Measurements from ENCODE around the gene SMAD3. TPM values are rescaled to one million over a fixed set of nuclear protein-coding genes. Genes with fewer than 3 reads are reported as not detected.

Gene SMAD3
- total RNA-seq, 1 donor from 2014 or later, result 28.1 TPM

GRCh38 chr15:67092752-67093503 lies 27.5 kb downstream of the SMAD3 start:
- DNase-seq (ENCODE audit: low spot score), result no peak
- Mint-ChIP-seq H3K4me1 (ENCODE audit: low read depth) (peaks cover 92% of the 10 kb centered on the region), H3K36me3 (ENCODE audit: low read depth) (peaks cover 53% of the 10 kb centered on the region), H3K4me3 (ENCODE audit: low read depth) (no peak overlapping the region), H3K27me3 (ENCODE audit: low read depth) (no peaks in the 10 kb centered on the region), H3K27ac (peak overlapping the region; percentile 23), H3K9me3 (no peaks in the 10 kb centered on the region)
- intact Hi-C loops (cut with micrococcal nuclease), result no loop called here

GRCh38 chr15:67093504-67093862 lies 28.1 kb downstream of the SMAD3 start:
- intact Hi-C loops (cut with micrococcal nuclease), result no loop called here
- Mint-ChIP-seq H3K27me3 (ENCODE audit: low read depth) (no peaks in the 10 kb centered on the region), H3K27ac (no peak overlapping the region), H3K36me3 (ENCODE audit: low read depth) (peaks cover 55% of the 10 kb centered on the region), H3K4me3 (ENCODE audit: low read depth) (no peak overlapping the region), H3K9me3 (no peaks in the 10 kb centered on the region), H3K4me1 (ENCODE audit: low read depth) (peaks cover 91% of the 10 kb centered on the region)
- DNase-seq (ENCODE audit: low spot score), result no peak

GRCh38 chr15:67094001-67094826 lies 28.8 kb downstream of the SMAD3 start:
- H3K4me3 Mint-ChIP-seq (ENCODE audit: low read depth), result no peak overlapping the region
- no peak overlapping the region for H3K27ac Mint-ChIP-seq
- peaks cover 58% of the 10 kb centered on the region for H3K36me3 Mint-ChIP-seq (ENCODE audit: low read depth)
- peaks cover 92% of the 10 kb centered on the region for H3K4me1 Mint-ChIP-seq (ENCODE audit: low read depth)
- no peak for DNase-seq (ENCODE audit: low spot score)
- H3K27me3 Mint-ChIP-seq (ENCODE audit: low read depth), result no peaks in the 10 kb centered on the region
- intact Hi-C loops (cut with micrococcal nuclease), result no loop called here
- H3K9me3 Mint-ChIP-seq, result no peaks in the 10 kb centered on the region

GRCh38 chr15:67095912-67096311 lies 30.5 kb downstream of the SMAD3 start:
- peaks cover 61% of the 10 kb centered on the region for H3K36me3 Mint-ChIP-seq (ENCODE audit: low read depth)

GRCh38 chr15:67096546-67097294 lies 31.3 kb downstream of the SMAD3 start:
- H3K27me3 Mint-ChIP-seq (ENCODE audit: low read depth), result no peaks in the 10 kb centered on the region
- no peak for DNase-seq (ENCODE audit: low spot score)
- intact Hi-C loops (cut with micrococcal nuclease), result no loop called here
- peak overlapping the region; percentile 92 for H3K27ac Mint-ChIP-seq
- peaks cover 75% of the 10 kb centered on the region for H3K4me1 Mint-ChIP-seq (ENCODE audit: low read depth)
- H3K36me3 Mint-ChIP-seq (ENCODE audit: low read depth), result peaks cover 61% of the 10 kb centered on the region
- no peaks in the 10 kb centered on the region for H3K9me3 Mint-ChIP-seq
- H3K4me3 Mint-ChIP-seq (ENCODE audit: low read depth), result no peak overlapping the region

More at GRCh38 chr15:67095912-67096311, 30.5 kb downstream of the SMAD3 start:
- no peaks in the 10 kb centered on the region for H3K27me3 Mint-ChIP-seq (ENCODE audit: low read depth)
- peaks cover 83% of the 10 kb centered on the region for H3K4me1 Mint-ChIP-seq (ENCODE audit: low read depth)
- H3K27ac Mint-ChIP-seq, result peak overlapping the region; percentile 92
- H3K4me3 Mint-ChIP-seq (ENCODE audit: low read depth), result peak overlapping the region; percentile 5
- no peaks in the 10 kb centered on the region for H3K9me3 Mint-ChIP-seq
- intact Hi-C loops (cut with micrococcal nuclease), result no loop called here
- DNase-seq (ENCODE audit: low spot score), result no peak

- H3K36me3 Mint-ChIP-seq (ENCODE audit: low read depth), result peaks cover 59% of the 10 kb centered on the region
Observed at GRCh38 chr15:67097424-67097823, 32.0 kb downstream of the SMAD3 start.

GRCh38 chr15:67097930-67098740 lies 32.7 kb downstream of the SMAD3 start:
- Mint-ChIP-seq H3K4me3 (ENCODE audit: low read depth) (peak overlapping the region; percentile 76), H3K36me3 (ENCODE audit: low read depth) (peaks cover 56% of the 10 kb centered on the region), H3K27me3 (ENCODE audit: low read depth) (no peaks in the 10 kb centered on the region), H3K4me1 (ENCODE audit: low read depth) (peaks cover 61% of the 10 kb centered on the region), H3K9me3 (no peaks in the 10 kb centered on the region), H3K27ac (peak overlapping the region; percentile 92)
- intact Hi-C loops (cut with micrococcal nuclease), result no loop called here
- peak; percentile 45 for DNase-seq (ENCODE audit: low spot score)

More at GRCh38 chr15:67097424-67097823, 32.0 kb downstream of the SMAD3 start:
- DNase-seq (ENCODE audit: low spot score), result no peak
- peak overlapping the region; percentile 69 for H3K4me3 Mint-ChIP-seq (ENCODE audit: low read depth)
- peaks cover 68% of the 10 kb centered on the region for H3K4me1 Mint-ChIP-seq (ENCODE audit: low read depth)
- H3K9me3 Mint-ChIP-seq, result no peaks in the 10 kb centered on the region
- H3K27me3 Mint-ChIP-seq (ENCODE audit: low read depth), result no peaks in the 10 kb centered on the region
- H3K27ac Mint-ChIP-seq, result peak overlapping the region; percentile 92
- intact Hi-C loops (cut with micrococcal nuclease), result no loop called here

GRCh38 chr15:67098768-67099282 lies 33.4 kb downstream of the SMAD3 start:
- peak overlapping the region; percentile 76 for H3K4me3 Mint-ChIP-seq (ENCODE audit: low read depth)
- no peak for DNase-seq (ENCODE audit: low spot score)
- peak overlapping the region; percentile 85 for H3K27ac Mint-ChIP-seq
- no peaks in the 10 kb centered on the region for H3K9me3 Mint-ChIP-seq
- intact Hi-C loops (cut with micrococcal nuclease), result no loop called here
- peaks cover 58% of the 10 kb centered on the region for H3K4me1 Mint-ChIP-seq (ENCODE audit: low read depth)
- peaks cover 51% of the 10 kb centered on the region for H3K36me3 Mint-ChIP-seq (ENCODE audit: low read depth)
- no peaks in the 10 kb centered on the region for H3K27me3 Mint-ChIP-seq (ENCODE audit: low read depth)

GRCh38 chr15:67100124-67100791 lies 34.9 kb downstream of the SMAD3 start:
- H3K27ac Mint-ChIP-seq, result peak overlapping the region; percentile 41
- peak overlapping the region; percentile 6 for H3K4me3 Mint-ChIP-seq (ENCODE audit: low read depth)
- H3K4me1 Mint-ChIP-seq (ENCODE audit: low read depth), result peaks cover 61% of the 10 kb centered on the region
- no peak for DNase-seq (ENCODE audit: low spot score)
- no peaks in the 10 kb centered on the region for H3K9me3 Mint-ChIP-seq
- intact Hi-C loops (cut with micrococcal nuclease), result loop anchor here (2.0 kb wide), 1 partner anchor 29 kb away; no protein-coding TSS in a partner anchor
- peaks cover 41% of the 10 kb centered on the region for H3K36me3 Mint-ChIP-seq (ENCODE audit: low read depth)
- H3K27me3 Mint-ChIP-seq (ENCODE audit: low read depth), result no peaks in the 10 kb centered on the region

- peaks cover 60% of the 10 kb centered on the region for H3K4me1 Mint-ChIP-seq (ENCODE audit: low read depth)
- DNase-seq (ENCODE audit: low spot score), result peak; percentile 58
Observed at GRCh38 chr15:67100801-67101581, 35.6 kb downstream of the SMAD3 start.

More at GRCh38 chr15:67100801-67101581, 35.6 kb downstream of the SMAD3 start:
- no peaks in the 10 kb centered on the region for H3K9me3 Mint-ChIP-seq
- no peak overlapping the region for H3K27ac Mint-ChIP-seq
- intact Hi-C loops (cut with micrococcal nuclease), result loop anchor here (1.0 to 2.0 kb wide), 5 partner anchors 10 to 49 kb away; no protein-coding TSS in a partner anchor
- H3K36me3 Mint-ChIP-seq (ENCODE audit: low read depth), result peaks cover 39% of the 10 kb centered on the region
- H3K27me3 Mint-ChIP-seq (ENCODE audit: low read depth), result no peaks in the 10 kb centered on the region
- no peak overlapping the region for H3K4me3 Mint-ChIP-seq (ENCODE audit: low read depth)

Measured in activated T-helper 2 cell treated with anti-CD3 and anti-CD28 coated beads, Interferon-gamma antibody, Interleukin-2, Interleukin-4, amounts not matched to agents 10 μg/mL and 5 μg/mL and 100 μg/mL, durations not matched to agents 14 hours and 24 hours and 36 hours (primary cell).